Measurements from ENCODE around the gene SLC22A2. TPM values are rescaled to one million over a fixed set of nuclear protein-coding genes. Genes with fewer than 3 reads are reported as not detected.

Gene SLC22A2
- total RNA-seq, 4 donors from 2014 or later = not detected

DNA sequence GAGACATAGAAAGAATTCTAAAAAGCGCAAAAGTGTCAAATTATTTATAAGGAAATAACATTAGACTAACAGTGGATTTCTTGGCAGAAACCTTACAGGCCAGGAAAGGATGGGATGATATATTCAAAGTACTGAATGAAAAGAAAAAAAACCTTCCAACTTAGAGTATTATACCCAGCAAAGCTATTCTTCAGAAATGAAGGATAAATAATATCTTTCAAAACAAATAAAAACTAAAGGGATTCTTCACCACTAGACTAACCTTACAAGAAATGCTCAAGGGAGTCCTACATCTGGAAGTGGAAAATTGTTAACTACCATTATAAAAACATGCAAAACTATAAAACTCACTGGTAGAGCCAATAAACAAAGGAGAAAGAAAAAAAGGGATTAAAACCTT is 65.8 kb downstream of the SLC22A2 start:
- in situ Hi-C loops (cut with MboI; ENCODE audit: low pct_ligation_motif_present in 1 of 4, low pct_unique_long_range_greater_than_20kb in 1 of 4, low sequenced_read_pairs in 3 of 4) = no loop called here
- no peak overlapping the region for H3K27ac ChIP-seq
- H3K36me3 ChIP-seq = no peaks in the 10 kb centered on the region
- no peaks in the 10 kb centered on the region for H3K27me3 ChIP-seq
- WGBS, 2 donors (ENCODE audit: low coverage in 1 of 2) = 97 to 100% methylated on average over 1 of the region's 1 CpG
- H3K4me1 ChIP-seq = no peaks in the 10 kb centered on the region
- TF ChIP-seq POLR2A (IDR thresholded peaks at IDR 0.05) = no peak
- no peak for TF ChIP-seq CTCF (IDR thresholded peaks at IDR 0.05)
- TF ChIP-seq EP300 (IDR thresholded peaks at IDR 0.05; ENCODE audit: low read depth) = no peak
- no peak for TF ChIP-seq POLR2AphosphoS5 (IDR thresholded peaks at IDR 0.05)
- H3K9me3 ChIP-seq = peaks cover 26 to 35% of the 10 kb centered on the region in 2 donors
- DNase-seq = no peak
- intact Hi-C loops (cut with DNase I; ENCODE audit: low total_unique reads) = no loop called here
- no peak overlapping the region for H3K4me3 ChIP-seq

- no peak overlapping the region for H3K4me3 ChIP-seq
These were observed 67.6 kb downstream of the SLC22A2 start for GRCh38 chr6:160190973-160191372.

GRCh38 chr6:160190081-160190480 is 68.5 kb downstream of the SLC22A2 start:
- in situ Hi-C loops (cut with MboI; ENCODE audit: low pct_ligation_motif_present in 1 of 4, low pct_unique_long_range_greater_than_20kb in 1 of 4, low sequenced_read_pairs in 3 of 4) = no loop called here
- H3K27me3 ChIP-seq = no peaks in the 10 kb centered on the region
- WGBS, 2 donors (ENCODE audit: low coverage in 1 of 2) = 55 to 79% methylated on average over 1 of the region's 1 CpG
- no peaks in the 10 kb centered on the region for H3K4me1 ChIP-seq
- intact Hi-C loops (cut with DNase I; ENCODE audit: low total_unique reads) = no loop called here
- TF ChIP-seq POLR2AphosphoS5 (IDR thresholded peaks at IDR 0.05) = no peak
- H3K4me3 ChIP-seq = no peak overlapping the region
- peaks cover 24 to 31% of the 10 kb centered on the region in 2 donors for H3K9me3 ChIP-seq
- no peaks in the 10 kb centered on the region for H3K36me3 ChIP-seq
- no peak overlapping the region for H3K27ac ChIP-seq
- DNase-seq = no peak

More at GRCh38 chr6:160190973-160191372, 67.6 kb downstream of the SLC22A2 start:
- intact Hi-C loops (cut with DNase I; ENCODE audit: low total_unique reads) (no loop called here), in situ Hi-C loops (cut with MboI; ENCODE audit: low pct_ligation_motif_present in 1 of 4, low pct_unique_long_range_greater_than_20kb in 1 of 4, low sequenced_read_pairs in 3 of 4) (no loop called here)
- Histone ChIP-seq H3K27ac (no peak overlapping the region), H3K9me3 (peaks cover 26 to 35% of the 10 kb centered on the region in 2 donors), H3K27me3 (no peaks in the 10 kb centered on the region), H3K36me3 (no peaks in the 10 kb centered on the region), H3K4me1 (no peaks in the 10 kb centered on the region)
- no peak for DNase-seq
- TF ChIP-seq POLR2A (IDR thresholded peaks at IDR 0.05) (no peak), CTCF (IDR thresholded peaks at IDR 0.05) (no peak), POLR2AphosphoS5 (IDR thresholded peaks at IDR 0.05) (no peak)

DNA sequence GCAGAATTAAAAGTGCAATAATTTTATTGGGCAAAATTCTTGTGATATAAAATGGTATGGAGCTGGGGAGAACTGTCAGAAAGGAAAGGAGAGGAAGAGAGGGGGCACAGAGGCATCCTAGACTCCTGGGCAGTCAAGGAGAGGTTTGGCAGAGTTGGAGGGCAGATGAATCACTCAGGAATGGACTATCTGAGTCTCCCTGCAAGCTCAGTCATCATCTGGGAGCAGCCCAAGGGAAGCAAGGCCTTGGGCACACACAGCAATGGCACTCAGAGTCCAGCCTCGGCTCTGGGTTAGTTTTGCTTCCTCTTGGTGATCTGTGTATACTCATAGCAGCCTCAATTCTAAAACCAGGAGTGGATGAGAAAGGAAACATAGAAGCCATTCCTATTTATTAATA is 69.8 kb downstream of the SLC22A2 start:
- Histone ChIP-seq H3K27me3 (no peaks in the 10 kb centered on the region), H3K27ac (no peak overlapping the region), H3K4me1 (no peaks in the 10 kb centered on the region), H3K4me3 (no peak overlapping the region), H3K9me3 (peaks cover 11 to 18% of the 10 kb centered on the region in 2 donors), H3K36me3 (no peaks in the 10 kb centered on the region)
- no peak for DNase-seq
- intact Hi-C loops (cut with DNase I; ENCODE audit: low total_unique reads) = no loop called here
- 43 to 95% methylated on average over 1 of the region's 1 CpG for WGBS, 2 donors (ENCODE audit: low coverage in 1 of 2)
- in situ Hi-C loops (cut with MboI; ENCODE audit: low pct_ligation_motif_present in 1 of 4, low pct_unique_long_range_greater_than_20kb in 1 of 4, low sequenced_read_pairs in 3 of 4) = no loop called here
- TF ChIP-seq EP300 (IDR thresholded peaks at IDR 0.05; ENCODE audit: low read depth) = no peak
- no peak for TF ChIP-seq POLR2A (IDR thresholded peaks at IDR 0.05)
- TF ChIP-seq POLR2AphosphoS5 (IDR thresholded peaks at IDR 0.05) = no peak
- TF ChIP-seq CTCF (IDR thresholded peaks at IDR 0.05) = no peak

DNA sequence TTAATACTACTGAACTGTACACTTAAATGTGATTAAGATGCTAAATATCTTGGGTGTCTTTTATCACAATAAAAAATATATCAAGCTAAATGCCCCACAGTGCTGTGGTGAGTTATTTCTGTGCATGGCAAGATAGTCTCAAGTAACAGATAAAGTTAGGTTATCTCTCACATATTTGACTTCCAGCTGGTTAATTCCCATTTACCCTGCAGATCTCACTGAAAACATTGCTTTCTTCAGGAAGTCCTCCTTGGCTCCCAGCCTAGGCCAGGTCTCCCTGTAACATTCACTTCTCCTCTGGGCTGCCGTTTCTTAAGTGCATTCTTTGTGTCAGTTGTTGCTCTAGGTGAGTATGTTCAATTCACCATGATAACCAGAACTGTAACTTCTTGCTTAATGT is 77.9 kb downstream of the SLC22A2 start:
- H3K9me3 ChIP-seq = no peaks in the 10 kb centered on the region
- no peak for DNase-seq
- H3K27ac ChIP-seq = no peak overlapping the region
- no peak overlapping the region for H3K4me3 ChIP-seq
- H3K27me3 ChIP-seq = no peaks in the 10 kb centered on the region
- TF ChIP-seq POLR2AphosphoS5 (IDR thresholded peaks at IDR 0.05) = no peak
- TF ChIP-seq EP300 (IDR thresholded peaks at IDR 0.05; ENCODE audit: low read depth) = no peak
- no peak for TF ChIP-seq CTCF (IDR thresholded peaks at IDR 0.05)
- TF ChIP-seq POLR2A (IDR thresholded peaks at IDR 0.05) = no peak
- 62 to 81% methylated on average over 1 of the region's 1 CpG for WGBS, 2 donors (ENCODE audit: low coverage in 1 of 2)
- intact Hi-C loops (cut with DNase I; ENCODE audit: low total_unique reads) = no loop called here
- in situ Hi-C loops (cut with MboI; ENCODE audit: low pct_ligation_motif_present in 1 of 4, low pct_unique_long_range_greater_than_20kb in 1 of 4, low sequenced_read_pairs in 3 of 4) = no loop called here
- no peaks in the 10 kb centered on the region for H3K36me3 ChIP-seq
- H3K4me1 ChIP-seq = no peaks in the 10 kb centered on the region
